ENCODE data around the gene CHI3L1.

Gene CHI3L1

DNA sequence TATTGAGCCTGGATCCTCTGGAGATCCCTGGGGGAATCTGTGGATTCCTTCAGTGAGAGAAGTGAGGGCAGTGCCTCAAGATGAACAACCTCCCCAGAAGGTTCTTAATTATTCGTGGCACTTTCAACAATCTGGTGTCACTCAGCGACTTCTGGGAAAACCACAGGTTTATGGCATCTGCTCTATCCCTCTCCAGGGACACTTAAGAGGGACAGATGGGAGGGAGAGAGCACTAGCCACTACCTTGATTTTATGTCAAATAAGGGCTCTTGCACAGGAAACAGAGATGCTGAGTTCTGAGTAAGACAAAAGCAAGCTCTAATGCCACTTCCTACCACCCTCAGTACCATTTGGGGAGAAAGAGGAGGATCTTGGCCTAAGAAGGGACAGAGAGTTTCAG lies 21.2 kb upstream of the CHI3L1 start:
- no peak for FAIRE-seq
- DNase-seq (ENCODE audit: insufficient read length, low spot score): no peak

DNA sequence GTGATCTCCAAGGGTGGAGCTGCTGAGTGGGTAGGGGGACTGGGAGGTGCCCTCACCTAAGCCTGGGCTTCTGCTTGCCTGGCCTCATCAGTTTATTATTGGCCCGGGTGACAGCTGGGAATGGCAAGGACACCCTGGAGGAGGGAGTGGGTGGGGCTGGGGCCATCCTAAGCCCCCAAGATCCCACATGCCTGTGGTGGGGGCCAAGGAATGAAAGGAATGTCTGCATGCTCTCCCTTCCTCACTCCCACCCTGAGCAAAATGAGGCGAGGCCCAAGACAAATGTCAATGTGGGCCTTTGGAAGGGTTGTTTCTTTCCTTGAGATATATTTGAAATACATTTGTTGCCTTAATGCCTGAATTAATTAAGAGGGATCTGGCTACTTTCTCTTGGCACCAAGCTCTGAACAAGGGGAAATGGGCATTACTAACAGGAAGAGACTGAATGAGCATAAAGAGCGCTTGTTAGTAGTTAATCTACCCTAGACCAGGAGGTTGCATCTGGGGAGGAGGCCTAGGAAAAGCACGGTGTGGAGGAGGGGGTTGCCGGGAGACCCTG lies 19.7 kb upstream of the CHI3L1 start:
- DNase-seq (ENCODE audit: insufficient read length, low spot score) (no peak), FAIRE-seq (no peak)

DNA sequence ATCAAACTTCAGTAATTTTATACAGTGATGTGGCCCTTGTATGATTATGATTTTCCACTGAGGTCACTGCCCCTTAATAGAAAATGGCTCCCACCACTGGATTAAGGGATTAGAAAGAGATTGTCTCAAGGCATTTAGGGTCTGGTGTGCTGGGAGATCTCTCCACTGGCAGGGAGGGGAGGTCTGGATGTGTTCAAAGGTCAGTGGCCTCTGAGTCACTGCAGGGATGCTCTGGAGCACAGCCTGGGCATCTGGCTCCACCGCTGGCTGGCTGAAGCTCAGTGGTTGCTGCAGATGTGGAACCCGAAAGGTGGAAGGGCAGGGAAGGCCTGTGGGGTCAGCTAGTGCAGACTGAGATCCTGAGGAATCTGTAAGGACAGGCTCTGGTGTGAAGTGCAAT lies 18.3 kb upstream of the CHI3L1 start:
- no peak for DNase-seq (ENCODE audit: insufficient read length, low spot score)
- FAIRE-seq: no peak

DNA sequence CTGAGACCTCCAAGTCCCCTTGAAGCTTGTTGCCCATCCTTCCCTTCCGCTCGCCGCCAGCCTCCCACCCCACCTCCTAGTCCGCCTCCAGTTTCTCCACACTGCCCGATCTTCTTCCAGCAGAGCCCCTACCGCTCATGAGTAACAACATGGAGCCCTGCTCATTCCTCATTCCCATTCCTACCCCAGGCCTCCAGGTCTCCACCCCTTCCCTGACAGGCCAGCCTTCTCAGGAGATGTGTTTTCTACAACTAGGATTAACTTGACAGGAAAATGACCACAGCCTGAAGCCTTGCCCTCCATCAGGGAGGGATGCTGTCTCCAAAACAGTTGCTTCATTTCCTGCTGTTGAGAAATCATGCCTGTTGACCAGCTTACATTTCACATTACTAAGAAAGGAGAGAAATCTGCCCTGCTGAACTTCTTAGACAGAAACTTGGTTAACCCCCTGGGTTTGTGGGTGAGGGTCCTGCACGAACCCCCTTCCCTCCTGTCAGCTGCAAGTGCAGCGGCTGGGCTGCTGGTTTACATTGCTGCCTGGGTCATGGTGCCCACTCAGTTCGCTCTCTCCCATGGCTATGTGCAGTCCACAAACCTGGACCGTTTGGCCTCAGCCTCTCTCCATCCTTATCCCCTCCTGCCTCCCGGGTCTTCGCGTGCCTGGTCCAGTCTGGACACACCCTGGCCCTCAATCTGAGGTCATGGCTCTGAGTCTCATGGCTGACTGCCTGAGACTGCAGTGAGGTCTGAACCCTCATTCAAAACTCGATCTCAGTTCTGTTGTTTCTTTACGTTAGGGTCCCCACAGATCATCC lies 16.1 kb upstream of the CHI3L1 start:
- no peak for DNase-seq (ENCODE audit: insufficient read length, low spot score)
- FAIRE-seq: no peak

DNA sequence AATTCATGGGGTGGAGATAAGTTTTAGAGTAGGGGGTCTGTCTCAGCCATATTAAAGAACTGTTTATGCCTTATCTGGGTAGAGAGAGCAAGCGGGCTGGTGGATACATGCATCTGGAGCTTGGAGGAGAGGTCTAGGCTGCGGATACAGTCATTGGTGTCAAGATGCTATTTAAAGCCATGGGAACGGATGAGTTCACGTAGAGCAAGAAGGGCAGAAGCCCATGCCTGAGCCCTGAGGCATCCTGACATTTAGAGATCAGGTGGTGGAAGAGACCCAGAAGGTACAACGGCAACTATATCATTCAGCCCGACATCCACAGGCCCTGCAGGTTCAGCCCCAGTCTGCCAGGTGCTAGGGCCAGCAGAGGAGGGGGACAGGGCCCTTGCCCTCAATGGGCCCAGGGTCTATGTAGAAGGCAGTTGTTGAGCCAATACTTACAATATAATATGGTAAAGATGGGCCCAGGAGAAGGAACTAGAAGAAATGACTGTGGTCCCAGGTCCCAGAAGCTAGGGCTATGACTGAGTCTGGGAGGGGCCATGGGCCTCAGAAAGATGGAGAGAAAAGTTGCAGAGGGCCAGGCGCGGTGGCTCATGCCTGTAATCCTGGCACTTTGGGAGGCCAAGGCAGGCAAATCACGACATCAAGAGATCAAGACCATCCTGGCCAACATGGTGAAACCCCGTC lies 15.2 kb upstream of the CHI3L1 start:
- no peak for DNase-seq (ENCODE audit: insufficient read length, low spot score)
- FAIRE-seq: no peak

DNA sequence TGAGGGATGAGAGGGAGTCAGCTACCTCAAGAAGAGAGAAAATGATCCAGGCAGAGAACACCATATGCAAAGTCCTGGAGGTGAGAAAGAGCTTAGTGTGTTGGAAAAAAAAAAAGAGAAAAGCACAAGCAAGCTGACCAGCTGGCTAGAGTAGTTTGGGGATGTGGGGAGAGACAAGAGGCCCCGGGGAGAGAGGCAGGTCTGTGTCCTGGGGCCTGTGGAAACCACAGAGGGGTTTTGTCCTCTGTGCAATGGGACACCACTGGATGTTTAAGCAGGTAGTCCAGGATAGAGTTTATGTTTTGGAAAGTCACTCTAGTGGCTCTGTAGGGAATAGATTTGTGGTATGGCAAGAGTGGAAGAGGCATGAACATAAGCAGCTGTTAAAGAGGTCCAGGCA lies 14.4 kb upstream of the CHI3L1 start:
- no peak for DNase-seq (ENCODE audit: insufficient read length, low spot score)
- FAIRE-seq: no peak

DNA sequence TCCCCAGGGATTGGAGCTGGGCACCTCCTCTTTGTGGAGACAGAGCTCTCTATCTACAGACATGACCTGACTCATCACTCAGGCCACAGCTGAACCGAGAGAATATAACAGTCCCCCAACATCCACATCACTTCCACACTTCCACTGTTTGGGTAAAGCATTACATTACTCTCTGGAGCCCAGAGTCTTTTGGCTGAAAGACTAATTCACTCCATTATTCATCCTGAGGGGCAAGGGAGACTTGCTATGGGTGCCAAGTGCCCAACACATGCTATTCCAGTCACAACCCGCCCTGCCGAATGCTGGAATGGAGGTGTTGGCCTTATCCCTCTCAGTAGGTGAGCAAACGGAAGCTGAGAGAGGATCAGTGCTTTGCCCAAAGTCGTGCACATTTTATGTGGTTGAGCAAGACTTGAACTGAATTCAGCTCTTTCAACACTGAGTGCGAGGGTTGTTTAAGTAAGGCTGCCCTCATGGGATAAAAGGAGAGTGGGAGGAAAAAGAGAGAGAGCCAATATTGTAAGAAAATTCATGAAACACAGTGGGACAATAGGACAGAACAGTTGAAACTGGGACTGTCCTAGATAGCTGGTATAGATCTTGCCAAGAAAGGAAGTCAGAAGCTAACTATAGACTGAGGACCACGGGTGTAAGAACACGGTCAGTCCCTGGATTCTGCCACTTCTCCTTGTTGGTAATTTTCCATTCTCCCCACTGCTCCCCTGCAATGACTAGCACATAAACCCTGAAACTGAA lies 13.5 kb upstream of the CHI3L1 start:
- DNase-seq (ENCODE audit: insufficient read length, low spot score): no peak

DNA sequence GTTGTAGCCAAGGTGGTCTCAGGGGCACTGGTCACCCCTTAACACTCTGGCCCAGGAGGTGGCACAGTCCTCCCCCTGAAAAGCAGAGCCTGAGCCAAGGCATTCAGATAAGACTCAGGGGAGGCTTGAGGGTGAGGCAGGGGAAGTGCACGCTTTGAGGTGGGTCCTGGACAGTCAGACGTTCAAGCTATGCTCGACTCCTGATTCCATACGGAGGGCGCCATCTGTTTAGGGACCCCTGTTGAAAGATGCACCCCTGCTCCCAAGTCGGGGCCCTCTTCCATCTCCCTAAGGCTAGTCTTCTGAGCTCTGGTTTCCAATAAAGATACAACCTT lies 12.9 kb upstream of the CHI3L1 start:
- DNase-seq (ENCODE audit: insufficient read length, low spot score) (no peak), FAIRE-seq (no peak)

More for the DNA sequence above, 13.5 kb upstream of the CHI3L1 start:
- FAIRE-seq: no peak

DNA sequence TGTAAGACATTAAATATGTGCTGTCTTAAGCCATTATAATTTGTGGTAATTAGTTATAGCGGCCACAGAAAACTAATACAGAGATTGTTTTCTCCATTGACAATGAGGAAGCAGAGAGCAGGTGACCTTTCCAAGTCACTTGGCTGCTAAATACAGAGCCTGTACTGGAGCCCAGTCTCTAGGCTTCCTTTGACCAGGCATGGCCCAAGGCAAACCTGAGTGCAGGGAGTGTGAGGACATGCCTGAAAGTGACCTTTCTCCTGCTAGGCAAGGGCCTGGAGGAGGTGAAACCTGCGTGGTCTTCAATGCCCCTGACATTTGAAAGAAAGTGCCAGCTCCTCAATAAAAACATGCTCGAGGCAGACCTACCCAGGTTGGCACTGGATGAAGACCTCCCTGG lies 12.5 kb upstream of the CHI3L1 start:
- FAIRE-seq (no peak), DNase-seq (ENCODE audit: insufficient read length, low spot score) (no peak)

DNA sequence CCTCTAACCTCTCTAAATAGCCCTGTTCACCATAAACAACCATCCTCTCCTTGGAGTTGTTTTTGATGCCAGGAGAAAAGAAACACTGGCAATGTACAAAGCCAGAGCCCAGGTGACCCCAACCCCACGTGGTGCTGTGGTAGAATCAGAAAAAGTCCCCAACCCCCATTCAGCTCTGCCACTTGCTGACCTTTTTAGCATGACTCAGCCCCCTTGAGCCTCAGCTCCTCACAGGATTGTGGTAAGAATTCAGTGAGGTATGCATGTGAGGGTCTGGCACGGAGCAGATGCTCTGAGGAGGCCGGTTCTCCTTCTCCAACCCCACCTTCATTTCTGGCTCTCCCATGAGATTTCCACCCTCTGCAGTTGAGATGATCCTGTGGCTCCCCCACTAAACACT lies 11.1 kb upstream of the CHI3L1 start:
- FAIRE-seq (no peak), DNase-seq (ENCODE audit: insufficient read length, low spot score) (no peak)

DNA sequence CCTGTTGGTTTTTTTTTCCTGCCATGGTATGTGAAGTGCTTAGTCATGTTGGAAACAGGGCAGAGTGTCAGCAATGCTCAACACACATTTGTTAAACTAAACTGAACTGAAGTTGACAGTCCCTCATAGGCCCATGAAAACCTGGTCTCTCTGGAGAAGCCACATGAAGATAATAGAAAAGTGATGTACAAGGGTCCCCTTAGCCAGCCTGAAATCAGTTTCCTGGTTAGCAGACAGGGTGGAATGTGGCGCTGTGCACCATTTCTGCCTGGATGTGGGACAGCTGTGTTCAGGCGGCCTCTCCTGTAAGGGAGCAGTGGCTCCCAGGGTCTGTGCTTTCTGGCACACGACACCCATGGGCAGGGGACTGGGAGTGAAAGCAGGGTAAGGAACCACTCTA lies 9.9 kb upstream of the CHI3L1 start:
- no peak for DNase-seq (ENCODE audit: insufficient read length, low spot score)
- FAIRE-seq: no peak

DNA sequence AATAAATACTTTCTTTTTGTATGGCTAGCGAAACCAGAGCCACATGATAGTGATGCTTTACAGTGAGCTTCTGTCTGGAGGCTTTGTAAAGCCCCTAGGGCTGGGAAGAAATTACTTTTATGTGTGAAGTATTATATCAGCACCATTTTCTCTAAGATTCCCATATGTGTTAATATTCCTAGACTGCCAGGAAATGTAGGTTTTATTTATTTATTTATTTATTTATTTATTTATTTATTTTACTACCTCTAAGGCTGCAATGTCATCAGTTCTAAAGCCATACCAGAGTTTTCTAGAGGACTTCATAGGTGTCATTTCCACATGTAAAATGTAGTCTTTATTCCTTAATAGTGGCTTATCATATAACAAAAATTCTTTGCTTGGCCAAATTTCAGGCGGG lies 4.4 kb upstream of the CHI3L1 start:
- FAIRE-seq: no peak
- no peak for DNase-seq (ENCODE audit: insufficient read length, low spot score)

DNA sequence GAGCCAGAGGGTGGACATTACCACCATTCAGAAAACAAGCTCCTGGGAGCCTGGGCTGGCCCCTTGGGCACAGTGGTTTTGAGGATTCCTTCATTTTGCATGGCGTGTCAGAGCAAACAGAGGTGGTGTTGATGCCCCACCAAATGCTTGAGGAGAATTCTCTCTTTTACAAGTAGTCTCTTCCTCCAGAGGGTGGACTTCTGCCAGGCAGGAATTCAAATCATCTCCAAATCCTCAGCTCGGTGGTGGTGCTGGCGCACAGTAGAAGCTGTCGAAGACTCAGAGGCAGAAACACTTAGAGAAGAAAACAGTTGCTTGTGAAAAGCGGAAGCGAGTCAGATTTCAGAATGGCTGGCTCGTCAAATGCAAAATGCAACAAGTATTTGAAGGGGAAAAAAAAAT lies 3.4 kb upstream of the CHI3L1 start:
- no peak for FAIRE-seq
- DNase-seq (ENCODE audit: insufficient read length, low spot score): no peak

DNA sequence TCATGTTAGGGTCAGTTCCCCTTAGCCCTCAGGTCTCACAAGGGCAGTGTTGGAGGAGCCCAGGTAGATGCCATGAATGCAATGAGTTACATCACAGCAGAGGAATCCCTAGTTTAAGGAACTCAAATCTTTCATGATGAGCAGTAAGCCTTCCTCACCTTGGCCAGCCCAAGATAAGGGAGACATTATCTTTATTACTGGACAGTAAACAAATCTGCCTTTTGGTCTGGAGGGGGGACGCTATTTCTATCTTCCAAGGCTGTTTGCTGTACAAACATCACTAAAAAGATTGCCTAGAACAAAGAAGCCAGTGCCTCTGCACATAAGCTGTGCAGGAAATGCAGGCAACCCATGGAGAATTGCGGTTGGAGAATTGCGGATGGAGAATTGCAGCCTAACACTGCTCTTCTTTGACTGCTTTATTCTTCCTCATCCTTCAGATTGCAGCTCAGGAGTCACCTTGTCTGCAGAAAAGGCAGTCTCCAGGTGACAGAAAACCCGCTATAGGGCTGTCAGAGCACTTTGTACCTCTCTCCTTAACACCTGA lies 2.3 kb upstream of the CHI3L1 start:
- FAIRE-seq: no peak
- DNase-seq (ENCODE audit: insufficient read length, low spot score): no peak

DNA sequence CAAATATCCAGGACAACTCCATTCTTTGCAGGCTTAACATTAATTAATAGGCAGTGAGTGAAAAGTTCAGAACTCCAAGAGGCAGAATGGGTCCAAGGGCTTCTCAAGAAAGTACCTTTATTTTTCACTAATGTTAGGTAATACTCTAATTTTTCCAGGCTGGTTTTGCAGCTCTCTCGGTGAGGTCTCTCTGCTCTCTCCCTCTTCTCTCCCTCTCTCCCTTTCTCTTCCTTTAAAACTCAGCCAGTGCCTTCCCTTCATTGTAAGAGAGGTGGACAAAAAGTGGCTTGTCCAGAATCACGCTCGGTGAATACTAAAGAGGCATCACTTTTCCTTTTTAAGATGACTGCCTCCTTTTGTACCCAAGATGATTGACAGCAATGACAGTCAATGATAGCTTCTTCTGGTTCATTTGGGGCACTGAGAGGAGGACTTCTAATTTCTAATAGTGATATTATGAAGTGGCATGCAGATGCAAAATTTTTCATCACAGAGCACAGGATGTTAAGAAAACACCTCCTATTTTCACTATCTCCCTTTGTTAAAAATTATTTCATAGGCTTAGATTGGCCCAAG lies 1.3 kb upstream of the CHI3L1 start:
- FAIRE-seq (no peak), DNase-seq (ENCODE audit: insufficient read length, low spot score) (no peak)

DNA sequence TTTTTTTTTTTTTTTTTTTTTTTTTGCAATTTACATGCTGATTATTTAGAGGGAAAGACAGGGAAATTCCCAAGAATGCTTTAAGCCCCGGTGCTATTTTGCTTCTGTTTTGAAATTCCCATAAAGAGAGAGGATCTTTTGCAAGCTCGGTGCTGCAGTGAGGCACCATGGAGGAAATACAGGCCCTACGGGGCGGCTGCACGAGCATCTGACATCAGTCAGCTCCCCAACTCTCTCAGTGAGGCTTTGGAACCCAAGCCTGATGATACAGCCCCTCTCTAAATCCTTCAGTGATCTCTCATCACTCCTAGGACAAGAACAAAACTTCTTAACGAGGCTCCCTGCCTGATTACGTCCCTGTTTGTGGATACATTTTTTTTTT lies 791 bp upstream of the CHI3L1 start:
- DNase-seq (ENCODE audit: insufficient read length, low spot score): no peak
- FAIRE-seq: no peak

DNA sequence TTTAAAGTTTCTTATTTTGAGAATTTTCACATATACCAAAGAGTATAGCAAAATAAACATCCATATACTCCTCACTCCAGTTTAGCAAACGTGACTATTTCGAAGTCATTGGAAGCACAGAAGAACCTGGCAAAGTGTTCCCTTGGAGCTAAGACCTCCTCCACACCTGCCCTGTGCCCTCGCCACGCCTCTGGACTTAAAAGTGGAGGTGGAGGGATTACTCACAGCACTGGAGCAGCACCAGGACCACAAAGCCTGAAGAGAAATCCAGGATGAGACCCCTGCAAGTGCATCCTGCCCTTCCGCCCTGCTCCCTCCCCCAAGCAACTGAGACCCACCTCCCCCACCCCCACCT lies 436 bp downstream of the CHI3L1 start:
- DNase-seq (ENCODE audit: insufficient read length, low spot score) (no peak), FAIRE-seq (no peak)

DNA sequence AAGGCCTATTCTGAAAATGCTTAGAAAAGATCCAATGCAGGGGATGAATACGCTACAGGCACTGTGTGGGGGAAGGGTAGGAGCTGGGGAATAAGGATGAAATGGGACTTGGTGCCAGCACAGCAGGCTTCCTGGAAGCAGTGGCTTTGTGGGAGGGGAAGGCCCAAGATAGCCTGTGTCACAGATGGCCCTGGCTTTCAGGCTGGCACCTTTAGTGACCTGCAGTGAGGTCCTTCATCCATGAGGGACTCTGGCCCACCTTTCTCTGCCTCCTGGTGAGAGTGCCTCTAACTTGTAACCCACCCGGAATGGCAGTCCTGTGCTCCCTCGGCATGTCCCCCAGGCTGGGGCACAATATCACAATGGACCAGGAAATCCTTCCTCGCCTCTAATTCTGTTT lies 919 bp downstream of the CHI3L1 start:
- DNase-seq (ENCODE audit: insufficient read length, low spot score) (no peak), FAIRE-seq (no peak)

DNA sequence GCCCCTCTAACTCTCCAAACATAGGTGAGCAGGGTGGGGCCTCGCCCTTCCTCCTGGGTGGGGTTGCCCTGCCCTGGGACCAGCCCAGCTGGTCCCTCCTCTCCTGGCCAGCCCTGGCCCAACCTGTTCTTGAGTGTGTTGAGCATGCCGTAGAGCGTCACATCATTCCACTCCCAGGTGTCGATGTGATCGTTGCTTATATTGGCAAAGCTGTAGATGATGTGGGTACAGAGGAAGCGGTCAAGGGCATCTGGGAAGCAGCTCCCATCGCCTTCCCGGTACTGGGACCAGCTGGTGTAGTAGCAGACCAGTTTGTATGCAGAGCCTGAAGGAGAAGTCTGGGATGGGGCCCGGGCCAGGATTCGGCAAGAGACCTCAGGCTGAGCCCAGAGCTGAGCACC lies 1.4 kb downstream of the CHI3L1 start:
- no peak for DNase-seq (ENCODE audit: insufficient read length, low spot score)
- FAIRE-seq: no peak

DNA sequence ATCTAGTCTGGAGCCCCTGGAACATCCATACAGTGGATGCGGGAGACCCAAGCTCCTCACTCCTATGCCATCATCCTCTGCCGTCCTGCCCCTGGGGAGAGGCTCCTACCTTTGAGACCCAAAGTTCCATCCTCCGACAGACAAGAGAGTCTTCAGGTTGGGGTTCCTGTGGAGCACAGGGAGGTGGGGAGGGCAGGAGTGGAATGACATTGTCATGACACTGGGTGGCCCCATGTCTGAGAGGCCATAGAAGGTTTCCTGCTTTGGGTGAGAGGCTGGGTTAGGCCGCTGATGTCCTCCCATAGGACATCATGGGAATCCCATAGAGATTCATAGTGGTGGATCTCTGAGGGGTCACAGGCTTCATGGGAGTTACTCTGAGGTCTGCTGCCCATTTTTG lies 2.0 kb downstream of the CHI3L1 start:
- DNase-seq (ENCODE audit: insufficient read length, low spot score): no peak
- no peak for FAIRE-seq

DNA sequence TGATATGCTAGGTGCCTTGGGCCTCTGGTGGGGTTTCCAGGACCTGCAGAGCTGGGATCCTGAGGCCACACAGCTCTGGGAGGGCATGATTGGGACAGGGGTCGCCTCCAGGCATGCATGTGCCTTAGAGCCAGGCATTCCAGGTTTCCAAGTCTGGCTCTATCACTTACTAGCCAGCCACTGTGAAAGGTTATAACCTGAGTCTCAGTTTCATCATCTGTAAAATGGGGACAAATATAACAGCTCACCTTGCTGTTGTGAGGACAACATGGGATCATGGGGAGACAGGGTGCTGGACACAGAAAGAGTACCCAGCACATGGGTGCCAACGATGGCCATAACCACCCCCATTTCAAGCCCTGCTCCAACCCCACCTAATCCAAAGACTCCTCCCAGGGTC lies 2.7 kb downstream of the CHI3L1 start:
- FAIRE-seq: no peak
- no peak for DNase-seq (ENCODE audit: insufficient read length, low spot score)

All from GM19239 (cell line).